Transverse colon (tissue), 4 donors: ENCODE measurements around the gene PNMA8C. TPM values are rescaled to one million over a fixed set of nuclear protein-coding genes. Genes with fewer than 3 reads are reported as not detected.

Experiments used
- DNase-seq: peaks from one replicate; pipeline ENCODE4 v3.0.0-alpha.2; 2019
- H3K27ac ChIP-seq, 4 donors: fragments of 200-600 bp; sonication (generic); 2 replicates each; pipeline ENCODE4 v1.5.1; 2016 to 2018; ENCODE audit warnings: inconsistent platforms in 4 of 4
- H3K27me3 ChIP-seq: fragments of 200-600 bp; sonication (generic); 2 replicates; pipeline ENCODE4 v1.5.1; 2017; ENCODE audit warnings: inconsistent platforms
- H3K36me3 ChIP-seq, 4 donors: fragments of 200-600 bp; sonication (generic); 2 replicates each; pipeline ENCODE4 v1.5.1; 2017 to 2019; ENCODE audit warnings: inconsistent platforms in 4 of 4
- H3K4me1 ChIP-seq, 4 donors: fragments of 200-600 bp; sonication (generic); 2 replicates each; pipeline ENCODE4 v1.5.1; 2017 to 2020; ENCODE audit warnings: inconsistent platforms in 4 of 4
- H3K4me3 ChIP-seq, 4 donors: fragments of 200-600 bp; sonication (generic); 1 replicate in 1 of 4; 2 replicates in 3 of 4; pipeline versions ENCODE4 v1.5.1 to v1.6.1; 2017 to 2019; ENCODE audit warnings: inconsistent platforms in 4 of 4
- H3K9me3 ChIP-seq, 2 donors: fragments of 200-600 bp; sonication (generic); 2 replicates each; pipeline ENCODE4 v1.5.1; 2017 to 2019; ENCODE audit warnings: inconsistent platforms in 2 of 2
- EP300 ChIP-seq: sonication (generic); formaldehyde crosslinking; IDR thresholded peaks from one replicate; pipeline ENCODE4 v1.6.1; 2017; ENCODE audit warnings: antibody characterized with exemption, low read depth
- POLR2A ChIP-seq: fragments of 450-650 bp; IDR thresholded peaks from one replicate; pipeline ENCODE4 v1.6.1; 2016; ENCODE audit warnings: antibody characterized with exemption, mild to moderate bottlenecking, moderate library complexity
- POLR2AphosphoS5 ChIP-seq, 3 donors: sonication (generic); formaldehyde crosslinking; IDR thresholded peaks; one replicate each; pipeline ENCODE4 v1.6.1; 2016; ENCODE audit warnings: antibody characterized with exemption in 3 of 3
- WGBS, 2 donors: methylation state at CpG; one replicate each; pipeline ENCODE4 v1.1.5; 2018; ENCODE audit warnings: low coverage in 1 of 2; 5-methylcytosine and 5-hydroxymethylcytosine counted together
- in situ Hi-C, 4 donors: fragments of 200-750 bp; cut with MboI; loops; one replicate each; pipeline versions ENCODE4 v1.15.0 to v1.15.1; 2017; ENCODE audit warnings: low sequenced_read_pairs in 3 of 4, low pct_ligation_motif_present in 1 of 4, low pct_unique_long_range_greater_than_20kb in 1 of 4
- intact Hi-C: fragments of 100-400 bp; cut with DNase I; formaldehyde crosslinking; loops from one replicate; pipeline ENCODE4 v1.15.1; 2023; ENCODE audit warnings: low total_unique reads
- total RNA-seq, 4 donors: library from RNA; depleted of rRNA; stranded (reverse); fragments of >200 nt; gene quantifications; one replicate each; pipeline ENCODE4 v1.1.0, GENCODE V29; 2016
- TF ChIP-seq, protein P1 (sequence below), 5 experiments: fragments of 200-600 bp in 3 of 5; fragments of 450-650 bp in 2 of 5; sonication (generic) in 3 of 5; IDR thresholded peaks; 1 replicate in 2 of 5; 2 replicates in 3 of 5; pipeline ENCODE4 v1.5.1; 2016 to 2017; ENCODE audit warnings: antibody characterized with exemption in 5 of 5, inconsistent platforms in 3 of 5, mild to moderate bottlenecking in 2 of 5, moderate library complexity in 1 of 5

The PNMA8C gene
- not detected for total RNA-seq

DNA sequence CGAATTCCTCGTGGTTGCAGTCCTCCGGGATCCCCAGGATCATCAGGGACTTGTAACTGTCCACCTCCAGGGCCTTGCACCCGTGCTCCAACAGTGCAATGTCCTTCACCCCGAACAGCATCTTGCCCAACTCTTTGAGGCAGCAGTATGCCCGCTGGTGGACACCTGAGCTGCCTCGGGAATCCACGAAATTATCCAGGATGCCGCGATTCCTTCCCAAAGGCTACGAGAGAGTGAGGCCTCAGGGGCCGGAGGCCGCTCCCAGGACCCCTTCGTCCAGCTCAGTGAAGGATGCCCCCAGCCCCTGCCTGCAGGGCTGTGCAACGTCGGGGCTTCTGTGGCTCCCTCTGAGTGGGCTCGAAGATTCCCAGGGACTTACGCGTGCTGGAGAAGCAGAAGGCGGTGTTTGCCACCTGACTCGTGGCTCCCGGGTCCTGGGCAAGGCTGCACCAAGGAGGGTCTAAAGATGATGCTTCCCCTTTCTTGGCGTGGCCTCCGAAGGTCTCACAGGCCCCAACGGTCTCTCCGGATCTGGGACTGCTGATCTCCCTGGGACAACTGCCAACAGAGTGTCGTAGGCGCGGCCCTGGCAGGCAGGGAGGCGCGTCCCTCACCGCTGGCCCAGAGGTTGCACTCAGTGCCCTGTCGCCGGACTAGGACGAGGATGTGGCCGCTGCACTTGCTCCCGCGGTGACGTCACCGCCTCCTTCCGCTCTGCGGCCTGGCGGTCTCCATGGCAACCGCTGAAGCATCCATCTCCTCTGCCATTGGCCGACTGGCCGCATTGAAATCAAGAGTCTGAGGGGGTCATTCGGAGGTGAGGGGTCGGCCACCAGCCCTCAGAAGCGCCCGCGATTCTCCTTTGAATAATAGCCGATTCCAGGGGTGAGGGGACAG lies at the start of gene PNMA8C:
Gene PNMA8C, minus strand, starts transcription at position 698 of the 897 bp plus-strand sequence. Its CDS starts 577 bp downstream, at position 121.
- WGBS, 2 donors = 30% methylated on average over 48 of the region's 52 CpGs; no CpG with 5 or more reads in 1 of the 2 donors
- Histone ChIP-seq H3K4me3 (peak within 1 kb of the TSS in 1 of 4 donors; percentile 12), H3K4me1 (peaks cover 3 to 22% (median 21%) of the 10 kb centered on the region in 4 donors), H3K27ac (no peak within 1 kb of the TSS), H3K9me3 (no peaks in the 10 kb centered on the region), H3K27me3 (peaks cover 82% of the 10 kb centered on the region), H3K36me3 (no peaks in the 10 kb centered on the region)
- TF ChIP-seq EP300 (no peak), POLR2A (no peak), POLR2AphosphoS5 (IDR thresholded peaks at IDR 0.05) (no peak)
- TF ChIP-seq, protein P1, sequence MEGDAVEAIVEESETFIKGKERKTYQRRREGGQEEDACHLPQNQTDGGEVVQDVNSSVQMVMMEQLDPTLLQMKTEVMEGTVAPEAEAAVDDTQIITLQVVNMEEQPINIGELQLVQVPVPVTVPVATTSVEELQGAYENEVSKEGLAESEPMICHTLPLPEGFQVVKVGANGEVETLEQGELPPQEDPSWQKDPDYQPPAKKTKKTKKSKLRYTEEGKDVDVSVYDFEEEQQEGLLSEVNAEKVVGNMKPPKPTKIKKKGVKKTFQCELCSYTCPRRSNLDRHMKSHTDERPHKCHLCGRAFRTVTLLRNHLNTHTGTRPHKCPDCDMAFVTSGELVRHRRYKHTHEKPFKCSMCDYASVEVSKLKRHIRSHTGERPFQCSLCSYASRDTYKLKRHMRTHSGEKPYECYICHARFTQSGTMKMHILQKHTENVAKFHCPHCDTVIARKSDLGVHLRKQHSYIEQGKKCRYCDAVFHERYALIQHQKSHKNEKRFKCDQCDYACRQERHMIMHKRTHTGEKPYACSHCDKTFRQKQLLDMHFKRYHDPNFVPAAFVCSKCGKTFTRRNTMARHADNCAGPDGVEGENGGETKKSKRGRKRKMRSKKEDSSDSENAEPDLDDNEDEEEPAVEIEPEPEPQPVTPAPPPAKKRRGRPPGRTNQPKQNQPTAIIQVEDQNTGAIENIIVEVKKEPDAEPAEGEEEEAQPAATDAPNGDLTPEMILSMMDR (IDR thresholded peaks at IDR 0.05) = no peak
- peak; percentile 50 for DNase-seq
- intact Hi-C loops = no loop called here
- in situ Hi-C loops = no loop called here

DNA sequence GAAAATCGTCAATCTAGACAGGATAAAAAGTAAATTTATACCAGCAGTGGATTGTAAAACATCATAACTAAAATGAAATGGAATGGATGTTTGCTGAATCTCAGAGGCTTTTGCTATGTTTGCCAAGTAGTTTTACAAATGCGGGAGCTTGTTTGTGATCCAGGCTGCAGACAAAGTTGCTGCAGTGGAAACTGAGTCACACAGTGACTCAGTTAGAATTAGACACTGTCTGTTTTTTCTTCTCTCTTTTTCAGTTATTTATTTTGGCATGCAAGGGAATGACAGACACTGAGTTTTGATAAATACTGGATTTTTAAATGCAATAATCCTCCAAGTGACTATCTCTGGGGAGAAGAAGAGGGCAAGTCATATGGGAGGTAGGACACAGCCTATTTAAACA lies 47.2 kb upstream of the PNMA8C start:
- WGBS, 2 donors = 42 to 49% methylated on average over 2 of the region's 2 CpGs
- TF ChIP-seq EP300 = no peak
- TF ChIP-seq POLR2A = no peak
- no peak for TF ChIP-seq POLR2AphosphoS5 (IDR thresholded peaks at IDR 0.05)
- TF ChIP-seq, protein P1 (IDR thresholded peaks at IDR 0.05) = no peak
- H3K4me3 ChIP-seq = no peak overlapping the region
- intact Hi-C loops = no loop called here
- H3K27ac ChIP-seq = no peak overlapping the region
- in situ Hi-C loops = loop anchor here in 1 of 4 donors (25.0 kb wide), 1 partner anchor 189 kb away; the partner anchor contains the start of gene HIF3A
- H3K36me3 ChIP-seq = no peaks in the 10 kb centered on the region
- peaks cover 3 to 12% (median 8%) of the 10 kb centered on the region in 4 donors for H3K4me1 ChIP-seq
- H3K27me3 ChIP-seq = peaks cover 62% of the 10 kb centered on the region
- H3K9me3 ChIP-seq = no peaks in the 10 kb centered on the region
- no peak for DNase-seq

DNA sequence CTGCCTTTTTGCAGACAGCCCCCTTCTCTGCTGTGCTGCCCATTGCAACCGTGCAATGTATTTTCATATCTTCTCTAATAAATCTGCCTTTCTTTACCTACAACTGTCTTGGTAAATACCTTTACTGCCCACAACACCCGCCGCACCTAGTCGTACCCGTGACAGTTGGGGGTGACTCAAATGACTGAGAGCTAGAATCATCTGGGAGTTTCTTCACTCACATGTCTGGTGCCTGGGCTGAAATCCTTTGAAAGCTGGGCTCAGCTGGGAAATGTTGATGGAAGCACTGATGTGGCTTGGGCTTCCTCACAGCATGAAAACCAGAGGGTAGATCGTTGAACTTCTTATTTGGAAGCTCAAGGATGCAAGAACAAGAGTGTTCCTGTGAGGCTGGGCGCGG lies 45.5 kb upstream of the PNMA8C start:
- TF ChIP-seq, protein P1 (IDR thresholded peaks at IDR 0.05) = no peak
- no peak for TF ChIP-seq EP300
- DNase-seq = no peak
- WGBS, 2 donors = 40 to 77% methylated on average over 1 to 8 of the region's 8 CpGs
- peaks cover 3 to 11% (median 7%) of the 10 kb centered on the region in 4 donors for H3K4me1 ChIP-seq
- H3K27me3 ChIP-seq = peaks cover 58% of the 10 kb centered on the region
- H3K27ac ChIP-seq = no peak overlapping the region
- H3K4me3 ChIP-seq = no peak overlapping the region
- H3K36me3 ChIP-seq = no peaks in the 10 kb centered on the region
- in situ Hi-C loops = no loop called here
- no peaks in the 10 kb centered on the region for H3K9me3 ChIP-seq
- intact Hi-C loops = no loop called here

DNA sequence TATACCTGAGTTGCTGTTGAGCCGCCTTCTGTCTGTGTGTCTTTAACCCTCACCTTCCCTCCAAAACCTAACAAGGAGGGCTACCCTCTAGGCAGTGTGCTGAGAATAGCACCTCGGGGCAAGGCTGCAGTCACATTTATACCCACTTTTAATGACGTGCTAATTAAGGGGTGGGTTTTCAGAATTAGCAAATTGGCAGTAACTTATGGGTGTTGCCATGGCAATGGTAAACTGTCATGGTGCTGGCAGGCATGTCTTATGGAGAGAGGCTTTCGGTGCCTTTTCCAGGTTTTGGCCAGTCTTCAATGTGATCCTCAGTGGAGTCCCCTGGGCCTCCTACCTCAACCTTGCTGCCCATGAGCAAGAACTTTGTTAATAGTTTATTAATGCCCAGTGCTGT lies 43.9 kb upstream of the PNMA8C start:
- no peak for DNase-seq
- in situ Hi-C loops = no loop called here
- intact Hi-C loops = no loop called here
- 85% methylated on average over 4 of the region's 4 CpGs; no CpG with 5 or more reads in 1 of the 2 donors for WGBS, 2 donors
- H3K4me3 ChIP-seq = no peak overlapping the region
- no peaks in the 10 kb centered on the region for H3K9me3 ChIP-seq
- H3K27me3 ChIP-seq = peaks cover 54% of the 10 kb centered on the region
- H3K36me3 ChIP-seq = no peaks in the 10 kb centered on the region
- H3K27ac ChIP-seq = no peak overlapping the region
- TF ChIP-seq, protein P1 (IDR thresholded peaks at IDR 0.05) = no peak
- no peak for TF ChIP-seq EP300
- TF ChIP-seq POLR2A = no peak
- TF ChIP-seq POLR2AphosphoS5 (IDR thresholded peaks at IDR 0.05) = no peak
- peaks cover 3 to 11% (median 7%) of the 10 kb centered on the region in 4 donors for H3K4me1 ChIP-seq
